HG03066 (cell line): Measurements from ENCODE around the gene TBC1D1.

Source experiments
- ATAC-seq: cut with Tn5 transposase; IDR thresholded peaks from one replicate; pipeline ENCODE4 v1.9.1; 2021; ENCODE audit warnings: low read depth; ENCODE audit not compliant: unreplicated experiment

TBC1D1 gene

DNA sequence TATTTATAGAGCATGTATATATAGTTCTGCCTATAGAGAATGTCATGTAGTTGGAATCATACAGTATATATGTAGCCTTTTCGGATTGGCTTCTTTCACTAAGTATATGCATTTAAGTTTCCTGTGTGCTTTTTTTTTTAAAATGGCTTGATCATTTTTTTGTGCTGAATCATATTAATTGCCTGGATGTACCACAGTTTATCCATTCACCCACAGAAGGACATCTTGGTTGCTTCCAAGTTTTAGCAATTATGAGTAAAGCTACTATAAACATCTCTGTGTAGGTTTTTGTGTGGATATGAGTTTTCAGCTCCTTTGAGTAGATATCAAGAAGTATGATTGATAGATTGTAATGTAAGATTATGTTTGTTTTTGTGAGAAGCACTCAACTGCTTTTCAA, 93.1 kb downstream of the TBC1D1 start:
- no peak for ATAC-seq

DNA sequence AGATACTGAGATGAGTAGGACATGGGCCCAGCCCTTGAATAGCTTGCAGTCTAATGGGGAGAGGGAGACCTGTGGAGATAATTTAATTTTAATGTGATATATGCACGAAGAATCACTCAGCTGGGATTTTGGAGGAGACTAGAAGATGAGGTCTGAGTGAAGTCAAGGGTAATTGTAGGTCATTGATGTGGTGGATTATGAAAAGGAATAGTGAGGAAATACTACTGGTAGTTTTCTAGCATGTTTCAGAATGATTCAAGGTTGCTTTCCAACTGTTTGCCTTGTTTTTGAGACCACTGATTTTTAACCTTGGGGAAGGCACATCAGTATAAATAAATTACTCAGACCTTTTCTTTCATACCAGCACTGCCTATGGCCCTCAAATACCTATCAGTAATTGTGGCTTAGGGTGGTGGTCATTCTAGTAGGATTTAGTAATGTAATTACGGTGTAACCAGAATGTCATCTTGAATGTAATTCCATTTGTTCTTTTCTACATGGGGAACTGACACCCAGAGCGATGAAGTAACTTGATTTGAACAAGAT, 94.9 kb downstream of the TBC1D1 start:
- no peak for ATAC-seq

DNA sequence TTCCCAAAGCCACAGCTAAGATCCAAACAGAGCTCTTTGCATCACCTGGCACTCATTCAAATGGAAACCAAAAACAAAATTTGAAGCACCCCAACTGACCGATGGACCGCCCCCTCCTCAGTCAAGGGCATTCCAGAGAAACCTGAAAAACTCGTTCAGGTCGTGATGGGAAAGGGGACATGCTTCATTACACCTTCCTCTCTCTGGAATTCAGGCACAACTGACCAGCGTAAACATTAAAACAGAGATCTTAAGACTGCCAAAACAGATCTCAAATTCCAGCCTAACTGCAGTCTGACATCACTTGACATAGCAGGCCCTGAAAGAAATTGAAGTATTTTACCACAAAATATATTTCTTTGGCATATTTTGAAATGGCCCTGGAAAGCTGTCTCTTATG, 97.8 kb downstream of the TBC1D1 start:
- no peak for ATAC-seq

DNA sequence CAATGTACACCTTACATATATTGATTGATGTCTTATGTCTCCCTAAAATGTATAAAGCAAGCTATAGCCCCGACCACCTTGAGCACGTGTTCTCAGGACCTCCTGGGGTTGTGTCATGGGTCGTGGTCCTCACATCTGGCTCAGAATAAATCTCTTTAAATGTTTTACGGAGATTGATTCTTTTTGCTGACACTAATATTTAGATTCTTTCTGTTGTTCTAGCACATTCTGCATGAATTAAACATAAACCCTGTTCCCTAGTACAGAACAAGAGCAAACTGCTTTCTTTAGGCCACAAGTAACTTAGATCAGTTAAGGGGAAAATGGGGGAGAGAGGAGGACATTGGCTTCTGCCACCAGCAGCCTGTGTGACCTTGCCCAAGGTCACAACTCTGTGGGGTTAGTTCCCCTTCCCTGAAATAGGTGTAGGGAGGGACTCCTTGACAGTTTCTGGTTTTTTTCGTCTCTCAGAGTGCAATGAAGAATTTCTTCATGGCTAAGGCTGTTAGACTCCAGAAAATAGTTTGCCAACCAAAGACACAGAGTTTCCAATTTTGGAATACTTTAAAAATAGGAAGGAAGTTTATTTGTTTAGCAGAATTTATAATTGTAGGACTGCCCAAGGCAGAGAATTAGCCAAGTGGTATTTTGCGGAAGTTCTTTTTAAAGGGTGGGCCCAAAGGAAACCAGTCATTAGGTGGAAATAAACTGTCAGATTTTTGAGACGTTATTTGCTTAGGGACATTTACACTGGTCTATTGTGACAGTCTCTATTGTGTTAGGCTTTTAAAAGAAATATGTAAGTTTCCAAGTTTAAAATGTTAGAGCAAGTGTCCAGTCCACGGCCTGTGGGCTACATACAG, 98.7 kb downstream of the TBC1D1 start:
- ATAC-seq, result no peak

DNA sequence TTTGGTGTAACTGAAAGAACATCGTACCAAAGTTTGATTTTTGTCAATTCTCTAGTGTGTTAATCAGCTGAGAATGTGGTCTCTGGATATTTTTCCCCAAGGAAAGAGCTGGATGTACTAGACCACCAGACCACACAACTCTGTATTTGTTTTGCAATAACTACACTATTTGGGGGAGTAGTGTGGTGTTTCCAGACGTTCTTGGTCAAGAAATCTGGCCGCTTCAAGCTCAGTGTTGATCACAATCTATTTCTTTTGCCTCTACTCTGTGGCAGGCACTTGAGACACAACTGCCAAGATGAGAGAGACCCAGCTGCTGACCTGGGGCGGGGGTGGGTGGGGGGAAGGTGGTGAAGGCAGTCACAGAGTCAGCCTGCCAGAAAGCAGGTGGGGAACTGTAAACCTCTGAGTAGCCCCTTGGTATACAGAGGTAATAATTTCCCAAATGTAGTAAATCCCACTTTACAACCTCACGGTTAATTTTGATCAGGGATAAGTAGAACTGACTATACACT, 99.9 kb downstream of the TBC1D1 start:
- ATAC-seq, result no peak

DNA sequence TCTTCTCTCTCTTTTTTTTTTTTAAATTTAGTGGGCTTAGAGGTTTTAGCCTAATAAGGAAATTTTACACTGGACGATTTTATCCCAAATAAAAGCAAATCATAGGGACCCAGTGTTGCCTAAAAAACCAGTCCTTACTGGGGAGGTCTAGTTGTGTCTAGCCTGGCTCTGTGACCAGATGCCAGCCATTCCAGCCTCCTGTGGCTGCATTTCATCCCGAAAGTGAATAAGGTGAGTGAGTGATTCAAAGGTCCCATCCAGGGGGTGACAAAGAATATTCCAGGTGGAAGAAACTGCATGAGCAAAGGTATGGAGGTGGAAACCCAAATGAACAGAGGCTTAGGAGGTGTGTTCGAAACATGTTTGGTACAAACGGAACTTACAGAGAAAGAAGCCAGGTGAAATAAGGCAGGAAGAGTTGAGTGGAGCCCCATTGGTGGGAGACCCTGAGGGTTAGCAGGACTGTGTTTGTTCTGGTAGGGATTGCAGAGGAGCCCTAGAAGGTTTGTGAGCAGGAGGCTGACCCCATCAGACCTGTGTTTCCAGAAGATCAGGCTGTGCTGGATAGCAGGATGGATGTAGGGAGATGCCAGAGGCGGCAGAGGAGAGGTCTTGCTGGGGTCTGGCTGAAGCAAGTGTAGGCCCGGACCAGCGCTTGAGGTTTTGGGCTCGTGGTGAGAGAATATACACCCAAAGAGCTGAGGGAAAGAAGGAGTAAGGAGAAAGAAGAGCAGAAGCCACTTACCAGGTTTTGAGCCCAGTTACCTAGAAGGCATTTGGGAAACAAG, 100.9 kb downstream of the TBC1D1 start:
- no peak for ATAC-seq

DNA sequence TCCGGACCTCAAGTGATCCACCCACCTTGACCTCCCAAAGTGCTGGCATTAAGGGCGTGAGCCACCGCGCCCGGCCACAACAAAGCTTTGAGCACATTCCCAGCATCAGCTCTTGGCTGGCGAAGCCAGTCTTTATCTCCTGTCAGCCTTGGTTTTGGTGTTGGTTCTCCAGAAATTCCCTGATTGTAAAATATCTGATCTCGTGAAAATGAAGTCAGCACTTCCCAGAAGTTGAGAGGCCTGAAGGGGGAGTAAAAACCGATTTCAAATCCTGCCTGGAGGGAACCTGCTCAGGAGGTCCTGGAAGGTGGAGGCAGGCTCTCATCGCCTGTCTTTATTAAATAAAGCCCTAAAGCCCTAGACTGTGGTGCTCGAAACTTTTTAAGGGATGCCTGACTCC, 102.9 kb downstream of the TBC1D1 start:
- no peak for ATAC-seq

DNA sequence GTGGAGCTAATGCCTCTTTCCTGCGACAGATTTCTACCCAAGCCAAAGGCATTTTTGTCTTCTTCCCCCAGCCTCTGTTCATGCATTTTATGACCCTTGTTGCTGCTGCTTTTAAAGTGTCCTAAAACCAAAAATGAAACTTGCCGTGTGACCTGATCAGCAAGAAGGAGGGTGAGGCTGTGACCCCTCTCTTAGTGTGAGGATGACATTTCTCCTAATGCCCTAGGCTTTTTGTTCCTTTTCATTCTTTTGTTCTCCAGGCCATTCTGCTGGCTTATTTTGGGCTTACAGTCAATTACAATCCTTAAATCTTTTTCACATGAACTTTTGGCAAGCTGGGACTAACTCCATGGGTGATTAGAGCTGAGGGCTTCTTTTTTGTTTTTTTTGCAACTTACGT, 103.7 kb downstream of the TBC1D1 start:
- peak; percentile 74 for ATAC-seq

DNA sequence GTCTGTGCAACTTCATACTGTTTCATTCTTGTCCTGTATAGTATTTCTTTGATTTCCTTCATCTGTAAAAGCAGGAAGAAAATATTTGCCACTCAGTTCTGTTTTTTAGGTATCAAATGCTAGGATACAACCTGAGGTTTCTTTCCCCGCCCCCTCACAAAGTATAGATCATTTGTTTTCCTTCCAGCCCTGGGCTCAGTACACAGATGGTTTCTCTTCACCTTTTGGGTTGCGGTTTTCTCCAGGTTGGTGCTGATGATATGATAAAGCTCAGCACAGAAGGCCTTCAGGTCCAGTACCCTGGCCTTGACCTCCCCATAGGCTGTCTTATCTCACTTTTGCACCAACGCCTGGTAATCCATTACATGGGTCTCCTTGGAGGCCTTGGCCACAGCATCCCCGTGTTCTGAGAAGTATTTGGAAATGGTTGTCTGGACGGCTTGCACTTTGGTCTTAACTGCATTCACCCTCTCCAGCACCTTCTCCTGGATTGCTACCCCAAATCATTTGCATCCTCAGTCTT, 104.5 kb downstream of the TBC1D1 start:
- no peak for ATAC-seq

DNA sequence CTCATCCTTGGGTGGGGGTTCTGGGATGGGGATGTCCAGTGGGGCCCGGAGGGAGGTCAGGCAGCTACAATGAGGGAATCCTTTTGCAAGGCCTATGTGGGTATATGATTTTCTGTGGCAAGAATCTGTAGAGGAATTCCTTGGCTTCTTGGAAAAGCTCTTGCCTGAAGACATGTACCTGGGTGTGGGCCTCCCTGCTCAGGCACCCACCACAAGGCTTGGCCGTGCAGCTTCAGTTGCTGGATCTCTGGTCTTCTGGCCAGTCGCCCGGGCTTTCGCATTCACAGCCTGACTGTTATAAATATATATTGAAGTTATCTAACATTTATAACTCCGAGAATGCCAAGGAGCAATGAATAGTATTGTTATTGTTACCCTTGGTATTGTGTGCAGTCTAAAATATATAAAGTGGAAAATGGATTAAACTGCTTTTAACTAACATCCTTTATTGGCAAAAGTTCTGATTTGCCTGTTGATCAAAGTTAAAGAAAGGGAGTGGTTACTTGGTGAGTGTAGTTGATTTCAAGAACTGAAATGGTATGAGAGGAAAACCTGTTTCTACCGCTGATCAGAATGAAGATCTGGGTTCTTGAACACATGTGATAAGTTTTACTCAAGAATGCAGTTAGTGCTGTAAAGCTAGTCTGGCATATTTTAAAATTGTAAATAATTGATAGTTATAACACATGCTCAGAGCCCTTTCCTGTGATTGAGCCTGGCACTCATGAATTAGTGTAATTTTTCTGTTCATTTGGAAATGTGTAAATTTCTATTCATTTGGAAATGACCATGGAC, 105.3 kb downstream of the TBC1D1 start:
- no peak for ATAC-seq

DNA sequence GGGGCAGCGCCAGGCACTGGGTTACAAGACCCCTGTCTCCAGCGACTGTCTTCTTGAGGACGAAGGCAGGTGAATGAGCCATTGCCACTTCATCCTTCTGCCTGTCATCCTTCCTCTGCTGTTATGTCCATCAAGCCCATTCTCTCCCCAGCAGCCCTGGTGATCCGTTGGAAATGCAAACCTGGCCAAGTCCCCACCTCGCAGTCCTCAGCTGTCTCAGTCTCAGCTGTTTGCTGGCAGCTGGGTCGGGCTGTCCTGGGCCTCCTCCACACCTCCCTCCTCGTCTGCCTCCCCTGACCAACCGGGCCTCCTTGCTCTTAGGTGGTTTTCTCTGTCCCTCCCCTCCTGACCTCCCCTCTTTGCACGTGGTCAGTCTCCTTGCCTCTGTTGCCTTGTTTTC, 107.3 kb downstream of the TBC1D1 start:
- no peak for ATAC-seq

DNA sequence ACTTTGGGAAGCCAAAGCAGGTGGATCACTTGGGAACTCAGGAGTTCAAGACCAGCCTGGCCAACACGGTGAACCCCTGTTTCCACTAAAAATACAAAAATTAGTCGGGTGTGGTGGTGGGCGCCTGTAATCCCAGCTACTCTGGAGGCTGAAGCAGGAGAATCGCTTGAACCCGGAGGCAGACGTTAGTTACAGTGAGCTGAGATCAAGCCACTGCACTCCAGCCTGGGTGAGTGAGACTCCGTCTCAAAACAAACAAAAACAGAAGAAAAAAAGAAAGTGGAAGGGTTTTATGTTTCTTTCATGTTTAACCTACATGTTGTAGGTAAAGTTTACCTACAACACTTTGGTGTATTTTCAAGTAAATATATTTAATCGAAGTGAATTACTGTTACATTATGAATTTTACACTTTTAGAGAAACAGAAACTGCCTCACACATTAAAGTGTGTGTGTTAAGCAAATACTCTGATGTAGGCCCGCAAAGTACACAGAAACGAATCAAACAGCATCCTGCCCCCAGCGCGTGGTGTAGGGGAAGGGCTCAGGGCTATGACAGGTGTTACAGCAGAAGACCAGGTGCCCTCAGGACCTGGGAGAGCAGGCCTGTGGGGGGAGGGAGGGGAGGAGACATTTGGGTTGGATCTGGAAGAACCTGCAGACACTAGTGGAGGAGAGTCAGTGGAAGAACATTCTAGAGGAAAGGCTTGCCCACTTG, 108.3 kb downstream of the TBC1D1 start:
- ATAC-seq, result no peak

DNA sequence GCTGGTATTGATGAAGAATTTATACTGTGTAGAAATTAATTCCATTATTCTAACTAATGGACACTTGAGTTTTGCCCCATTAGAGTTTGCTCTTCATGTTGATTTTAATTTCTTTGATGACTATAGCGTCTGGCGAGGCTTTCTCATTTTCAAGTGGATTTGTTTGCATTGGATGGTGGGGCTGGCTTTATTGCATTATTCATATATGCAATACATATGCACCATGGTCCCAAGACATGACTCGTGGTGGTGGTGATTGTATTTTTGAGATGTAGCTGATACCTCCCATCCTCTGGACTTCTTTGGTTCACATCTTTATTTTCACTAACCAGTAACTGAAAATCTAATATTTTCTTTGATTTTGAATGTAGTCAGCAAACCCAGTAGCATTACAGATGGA, 109.1 kb downstream of the TBC1D1 start:
- ATAC-seq, result no peak

DNA sequence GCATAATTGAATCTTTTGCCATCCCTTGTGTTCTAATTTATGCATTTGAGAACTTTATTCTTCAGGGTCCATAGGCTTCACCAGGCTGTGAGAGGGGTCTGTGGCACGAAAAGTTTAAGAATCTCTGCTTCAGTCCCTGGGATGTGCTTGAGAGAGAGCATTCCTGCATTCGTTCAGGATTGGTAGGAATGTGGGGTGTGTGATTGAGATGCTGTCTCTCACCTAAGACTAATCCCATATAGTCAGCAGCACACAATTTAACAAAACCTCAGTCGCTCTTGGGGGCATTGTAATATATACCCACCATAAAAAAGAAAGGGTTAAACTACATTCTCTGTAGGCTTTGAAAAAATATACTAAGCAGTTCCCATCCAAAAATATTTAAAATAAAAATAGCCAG, 111.0 kb downstream of the TBC1D1 start:
- ATAC-seq, result no peak

DNA sequence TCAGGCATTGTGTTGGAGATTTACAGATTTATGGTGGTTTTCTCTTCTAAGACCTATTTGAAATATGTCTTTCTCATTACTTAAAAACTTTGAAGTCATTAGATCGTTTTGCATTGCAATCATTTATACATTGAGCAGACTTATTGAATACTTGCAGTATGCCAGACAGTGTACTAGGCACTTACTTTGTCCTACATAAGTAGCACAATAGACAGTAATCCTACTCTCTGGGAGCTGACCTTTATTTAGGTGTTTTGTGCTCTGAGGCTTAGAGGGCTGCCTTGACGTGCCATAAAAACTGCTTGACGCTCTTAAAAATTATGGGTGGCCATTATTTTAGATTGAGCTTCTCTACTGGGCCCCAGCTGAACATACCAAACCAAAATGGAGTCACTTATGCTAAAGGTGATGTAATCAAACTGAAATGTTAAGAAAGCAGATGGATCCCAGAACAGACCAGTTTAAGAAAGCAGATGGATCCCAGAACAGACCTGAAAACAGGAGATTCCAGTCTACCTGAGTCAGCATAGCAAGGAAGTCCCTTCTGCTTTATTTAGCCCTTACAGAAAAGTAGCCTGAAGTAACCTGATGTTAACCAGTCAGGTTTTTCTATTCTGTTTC, 111.7 kb downstream of the TBC1D1 start:
- ATAC-seq, result no peak

DNA sequence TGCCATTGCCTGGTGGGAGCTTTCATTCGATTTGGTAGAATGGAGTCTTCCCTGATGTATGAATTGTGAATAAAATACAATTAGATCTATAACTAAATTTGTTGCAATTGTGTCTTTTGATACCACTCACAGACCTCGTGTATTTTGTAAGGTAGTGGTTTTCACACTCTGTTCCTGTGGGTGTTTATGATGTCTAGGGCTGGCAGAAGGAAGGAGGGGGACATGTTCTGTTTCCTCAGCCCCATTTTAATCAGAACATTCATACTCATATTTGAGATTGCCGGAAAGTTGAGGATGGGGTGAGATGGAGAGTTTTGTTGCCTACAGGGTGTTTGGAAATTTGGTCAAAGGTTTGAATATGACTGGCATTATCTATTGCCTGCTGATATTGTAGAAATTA, 112.2 kb downstream of the TBC1D1 start:
- ATAC-seq, result no peak

DNA sequence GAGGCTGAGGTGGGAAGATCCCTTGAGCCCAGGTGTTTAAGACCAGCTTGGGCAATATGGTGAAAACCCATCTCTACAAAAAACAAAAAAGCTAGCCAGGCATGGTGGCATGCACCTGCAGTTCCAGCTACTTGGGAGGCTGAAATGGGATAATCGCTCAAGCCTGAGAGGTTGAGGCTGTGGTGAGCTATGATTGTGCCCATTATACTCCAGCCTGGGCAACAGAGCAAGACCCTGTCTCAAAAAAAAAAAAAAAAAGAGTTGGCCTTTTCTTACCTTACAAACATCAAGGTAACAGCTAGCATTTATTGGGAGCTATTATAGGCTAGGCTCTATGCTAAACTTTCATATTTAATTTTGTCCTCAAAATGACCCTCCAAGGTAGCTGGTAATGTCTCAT, 112.7 kb downstream of the TBC1D1 start:
- ATAC-seq, result no peak

DNA sequence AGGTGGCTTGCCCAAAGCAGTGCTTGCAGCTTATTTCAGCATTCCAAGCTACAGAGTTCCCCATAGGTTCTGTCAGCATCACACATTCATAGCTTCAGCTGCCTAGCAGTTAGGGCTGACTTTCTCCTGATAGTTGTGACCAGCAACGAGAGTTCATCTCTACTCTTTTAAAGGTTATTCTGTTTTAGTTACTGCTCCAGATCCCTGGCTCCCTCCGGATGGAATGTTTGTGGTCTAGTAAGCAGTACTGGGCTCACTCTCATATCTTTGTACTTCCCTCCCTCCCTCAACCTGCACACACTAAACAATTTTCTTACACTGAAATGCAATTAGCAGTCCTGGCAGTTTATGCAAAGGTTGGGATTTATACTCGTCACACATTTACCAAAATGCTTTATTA, 113.2 kb downstream of the TBC1D1 start:
- ATAC-seq, result no peak

DNA sequence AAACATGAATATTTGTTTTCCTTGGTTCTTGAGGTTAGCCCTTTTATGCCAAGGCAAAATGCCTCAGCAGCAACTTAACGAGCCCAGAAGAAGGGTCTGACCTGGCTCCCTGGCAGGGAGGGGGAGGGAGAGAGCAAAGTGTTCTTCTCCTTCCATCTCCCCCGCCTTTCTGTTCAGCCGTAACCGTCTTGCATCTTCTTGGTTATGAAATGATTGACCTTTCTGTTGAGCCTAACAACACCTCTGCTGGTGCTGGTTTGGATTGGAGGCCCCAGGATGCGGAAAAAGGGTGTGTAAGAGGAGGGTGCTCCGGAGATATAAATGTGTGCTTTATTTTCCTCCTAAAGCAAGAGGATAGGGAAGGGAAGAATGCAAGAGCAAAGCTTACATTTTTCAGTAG, 114.0 kb downstream of the TBC1D1 start:
- ATAC-seq, result no peak
